A549 (cell line): ENCODE measurements around the gene LMOD1. TPM values are rescaled to one million over a fixed set of nuclear protein-coding genes. Genes with fewer than 3 reads are reported as not detected.
A peak's percentile ranks its signal among the peaks of the same experiment; 100 is the strongest.
"Not testable (repeated sequence)": the region's sequence is repeated elsewhere in the genome, so short reads cannot be mapped to it uniquely, and the experiment has no call there.

ENCODE experiments used
- ATAC-seq, 2 experiments: fragments of 200-7000 bp in 1 of 2; fragments of >200 bp in 1 of 2; cut with Nextera tagmentation in 1 of 2; cut with Tn5 transposase in 1 of 2; 3 replicates each; pipeline versions ENCODE4 v1.8.0 to v1.9.1; 2018 to 2020; ENCODE audit warnings: mild to moderate bottlenecking in 1 of 2, moderate library complexity in 1 of 2
- CTCF ChIA-PET: fragments of 300-600 bp; sonication (Branson Sonifier 250); formaldehyde crosslinking; extraction: SDS; loops from one replicate; lab custom pipeline; 2021; ENCODE audit warnings: antibody characterized with exemption, inconsistent platforms; lab: Yijun Ruan, JAX
- POLR2A ChIA-PET: fragments of 350-600 bp; formaldehyde crosslinking; extraction: SDS; loops from one replicate; lab custom pipeline; 2021; ENCODE audit warnings: antibody characterized with exemption, inconsistent platforms; lab: Yijun Ruan, JAX
- DNase-seq, 2 experiments: peaks; one replicate each; pipeline versions ENCODE4 v3.0.0 to v3.0.0-alpha.2; 2011 to 2016; ENCODE audit warnings: low read depth in 1 of 2, low spot score in 1 of 2
- FAIRE-seq: peaks from 2 replicates; lab custom pipeline; 2011; peaks lifted over from hg19 to GRCh38; lab: Jason Lieb, UNC
- H3K27ac ChIP-seq, 2 experiments: fragments of >200 bp; sonication (Bioruptor Twin); formaldehyde crosslinking; 3 replicates each; pipeline ENCODE4 v1.5.1; 2016 to 2017
- H3K4me1 ChIP-seq: fragments of >200 bp; sonication (Bioruptor Twin); formaldehyde crosslinking; 3 replicates; pipeline ENCODE4 v1.6.1; 2016
- H3K4me2 ChIP-seq: fragments of >200 bp; sonication (Bioruptor Twin); formaldehyde crosslinking; 3 replicates; pipeline ENCODE4 v1.6.1; 2016
- H3K4me3 ChIP-seq: fragments of >200 bp; sonication (Bioruptor Twin); formaldehyde crosslinking; 3 replicates; pipeline ENCODE4 v1.5.1; 2016
- H3K9me3 ChIP-seq: fragments of >200 bp; sonication (Bioruptor Twin); formaldehyde crosslinking; 3 replicates; pipeline ENCODE4 v1.6.1; 2016
- BHLHE40 ChIP-seq: IDR thresholded peaks from 2 replicates; pipeline ENCODE4 v1.6.1; 2012; ENCODE audit warnings: low read depth, low read length, inconsistent platforms
- CBX2 ChIP-seq: fragments of 200-600 bp; sonication (generic); IDR thresholded peaks from 2 replicates; pipeline ENCODE4 v1.6.1; 2016; ENCODE audit warnings: low read depth, mild to moderate bottlenecking, borderline replicate concordance
- CBX8 ChIP-seq: fragments of 200-600 bp; sonication (generic); IDR thresholded peaks from 2 replicates; pipeline ENCODE4 v1.6.1; 2016
- CEBPB ChIP-seq, 2 experiments: fragments of >200 bp in 1 of 2; sonication (Bioruptor Twin) in 1 of 2; formaldehyde crosslinking in 1 of 2; IDR thresholded peaks; 2 replicates each; pipeline ENCODE4 v1.6.1; 2012 to 2016
- CHD2 ChIP-seq: fragments of 150-350 bp; IDR thresholded peaks from 2 replicates; pipeline ENCODE4 v1.6.1; 2014; ENCODE audit warnings: low read length; ENCODE audit not compliant: partially characterized antibody
- CHD4 ChIP-seq: fragments of 200-600 bp; sonication (generic); IDR thresholded peaks from 2 replicates; pipeline ENCODE4 v1.6.1; 2016; ENCODE audit warnings: antibody characterized with exemption, mild to moderate bottlenecking, borderline replicate concordance
- EHF ChIP-seq: fragments of 250-450 bp; sonication (Bioruptor Pico); IDR thresholded peaks from 2 replicates; pipeline ENCODE4 v1.5.0; 2020; ENCODE audit warnings: mild to moderate bottlenecking
- FOXS1 ChIP-seq: fragments of 250-450 bp; sonication (Bioruptor Pico); IDR thresholded peaks from 2 replicates; pipeline ENCODE4 v1.5.0; 2020; ENCODE audit warnings: mild to moderate bottlenecking, moderate library complexity
- KDM5A ChIP-seq: fragments of 200-600 bp; sonication (generic); IDR thresholded peaks from 2 replicates; pipeline ENCODE4 v1.6.1; 2016; ENCODE audit warnings: antibody characterized with exemption, mild to moderate bottlenecking
- NFE2L2 ChIP-seq: fragments of 150-350 bp; conservative IDR thresholded peaks from 2 replicates; pipeline ENCODE4 v1.6.1; 2014; ENCODE audit warnings: low read length
- NPAS2 ChIP-seq: fragments of 250-450 bp; sonication (Bioruptor Pico); IDR thresholded peaks from 2 replicates; pipeline ENCODE4 v1.8.0; 2022; ENCODE audit warnings: mild to moderate bottlenecking, moderate library complexity, borderline replicate concordance
- POLR2A ChIP-seq: IDR thresholded peaks from 2 replicates; pipeline ENCODE4 v1.6.1; 2012; ENCODE audit warnings: mild to moderate bottlenecking, low read length
- POLR2AphosphoS2 ChIP-seq: conservative IDR thresholded peaks from 2 replicates; pipeline ENCODE4 v1.6.1; 2012; ENCODE audit warnings: low read length, improper control_type of control experiment, inconsistent platforms
- RARB ChIP-seq: fragments of 250-450 bp; sonication (Bioruptor Pico); IDR thresholded peaks from 2 replicates; pipeline ENCODE4 v1.8.0; 2021; ENCODE audit warnings: mild to moderate bottlenecking, moderate library complexity
- RCOR1 ChIP-seq: fragments of 150-350 bp; IDR thresholded peaks from 2 replicates; pipeline ENCODE4 v1.6.1; 2014; ENCODE audit warnings: antibody characterized with exemption, low read length, low read depth
- SREBF2 ChIP-seq: fragments of 450-650 bp; IDR thresholded peaks from 2 replicates; pipeline ENCODE4 v1.6.1; 2014; ENCODE audit warnings: mild to moderate bottlenecking, moderate library complexity
- WGBS: methylation state at CpG from one replicate; pipeline ENCODE4 v1.1.6; 2017; ENCODE audit errors: missing lambda C conversion rate; 5-methylcytosine and 5-hydroxymethylcytosine counted together
- polyA plus RNA-seq, 4 experiments: library from polyadenylated mRNA; depleted of rRNA in 3 of 4; stranded (reverse); fragments of >200 nt; fragmentation: RNase III in 1 of 4; extraction: RNeasy Plus Mini Kit Qiagen cat#74134 plus additional on column Dnase treatment in 1 of 4; gene quantifications; 2 replicates in 3 of 4; 3 replicates in 1 of 4; pipeline ENCODE4 v1.2.3, GENCODE V29; 2011 to 2017
- TF ChIP-seq, protein P1 (sequence below): fragments of 250-450 bp; sonication (Bioruptor Pico); IDR thresholded peaks from 2 replicates; pipeline ENCODE4 v1.5.0; 2020; ENCODE audit warnings: low read depth, mild to moderate bottlenecking, moderate library complexity
- TF ChIP-seq, protein P2 (sequence below): fragments of >200 bp; sonication (Bioruptor Twin); formaldehyde crosslinking; IDR thresholded peaks from 3 replicates; pipeline ENCODE4 v1.5.1; 2016
- TF ChIP-seq, protein P3 (sequence below): IDR thresholded peaks from 2 replicates; pipeline ENCODE4 v1.6.1; 2012
- TF ChIP-seq, protein P4 (sequence below): IDR thresholded peaks from 2 replicates; pipeline ENCODE4 v1.6.1; 2012

LMOD1 gene
- polyA plus RNA-seq, 2 of the 4 experiments (the other 2 are of a cell fraction), result not detected

DNA sequence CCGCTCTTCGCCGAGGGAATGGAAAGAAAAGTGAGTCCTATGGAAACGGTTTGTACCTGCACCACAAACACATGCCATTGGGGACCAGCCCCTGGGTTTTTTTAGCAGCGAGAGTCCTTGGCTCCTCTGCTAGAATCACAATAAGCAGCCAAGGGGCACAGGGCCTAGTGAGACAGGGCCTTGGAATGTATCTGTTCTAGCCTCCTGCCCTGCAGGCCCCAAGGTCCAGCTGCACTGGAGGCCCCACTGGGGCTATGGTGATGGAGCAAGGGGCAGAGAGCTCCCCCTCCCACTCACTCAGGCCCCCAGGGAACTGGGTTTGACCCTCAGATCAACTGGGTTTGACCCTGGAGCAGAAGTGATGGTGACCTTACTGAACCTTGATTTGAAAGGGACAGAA, 43.2 kb downstream of the LMOD1 start:
- no peak overlapping the region for H3K4me2 ChIP-seq
- TF ChIP-seq CEBPB (IDR thresholded peaks at IDR 0.05), result no peak
- TF ChIP-seq CBX8, result no peak
- TF ChIP-seq EHF (CRISPR knock-in tag), result no peak
- no peak for TF ChIP-seq SREBF2
- no peak for TF ChIP-seq NFE2L2
- no peak for TF ChIP-seq POLR2AphosphoS2
- TF ChIP-seq, protein P1, sequence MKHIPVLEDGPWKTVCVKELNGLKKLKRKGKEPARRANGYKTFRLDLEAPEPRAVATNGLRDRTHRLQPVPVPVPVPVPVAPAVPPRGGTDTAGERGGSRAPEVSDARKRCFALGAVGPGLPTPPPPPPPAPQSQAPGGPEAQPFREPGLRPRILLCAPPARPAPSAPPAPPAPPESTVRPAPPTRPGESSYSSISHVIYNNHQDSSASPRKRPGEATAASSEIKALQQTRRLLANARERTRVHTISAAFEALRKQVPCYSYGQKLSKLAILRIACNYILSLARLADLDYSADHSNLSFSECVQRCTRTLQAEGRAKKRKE (CRISPR knock-in tag), result no peak
- TF ChIP-seq BHLHE40, result no peak
- no peak for TF ChIP-seq NPAS2 (CRISPR knock-in tag)
- TF ChIP-seq, protein P2, sequence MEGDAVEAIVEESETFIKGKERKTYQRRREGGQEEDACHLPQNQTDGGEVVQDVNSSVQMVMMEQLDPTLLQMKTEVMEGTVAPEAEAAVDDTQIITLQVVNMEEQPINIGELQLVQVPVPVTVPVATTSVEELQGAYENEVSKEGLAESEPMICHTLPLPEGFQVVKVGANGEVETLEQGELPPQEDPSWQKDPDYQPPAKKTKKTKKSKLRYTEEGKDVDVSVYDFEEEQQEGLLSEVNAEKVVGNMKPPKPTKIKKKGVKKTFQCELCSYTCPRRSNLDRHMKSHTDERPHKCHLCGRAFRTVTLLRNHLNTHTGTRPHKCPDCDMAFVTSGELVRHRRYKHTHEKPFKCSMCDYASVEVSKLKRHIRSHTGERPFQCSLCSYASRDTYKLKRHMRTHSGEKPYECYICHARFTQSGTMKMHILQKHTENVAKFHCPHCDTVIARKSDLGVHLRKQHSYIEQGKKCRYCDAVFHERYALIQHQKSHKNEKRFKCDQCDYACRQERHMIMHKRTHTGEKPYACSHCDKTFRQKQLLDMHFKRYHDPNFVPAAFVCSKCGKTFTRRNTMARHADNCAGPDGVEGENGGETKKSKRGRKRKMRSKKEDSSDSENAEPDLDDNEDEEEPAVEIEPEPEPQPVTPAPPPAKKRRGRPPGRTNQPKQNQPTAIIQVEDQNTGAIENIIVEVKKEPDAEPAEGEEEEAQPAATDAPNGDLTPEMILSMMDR, result no peak
- TF ChIP-seq POLR2A, result no peak
- no peak for TF ChIP-seq RCOR1
- TF ChIP-seq CBX2, result no peak
- POLR2A ChIA-PET, result no interaction called here
- peak in 1 of 2 experiments; percentile 17; a peak in 1 of 6 replicates for ATAC-seq
- DNase-seq, result no peak
- H3K4me1 ChIP-seq, result no peaks in the 10 kb centered on the region
- H3K9me3 ChIP-seq, result no peaks in the 10 kb centered on the region
- no peak for FAIRE-seq
- no peak overlapping the region for H3K4me3 ChIP-seq
- WGBS, result 78% methylated on average over 5 of the region's 5 CpGs
- CTCF ChIA-PET, result interaction anchor here (0.7 to 20.2 kb wide), 6 partner anchors 10 to 372 kb away, joined by 3 to 855 read pairs (median 3); partner anchors contain the start of genes RNPEP, SHISA4 and TIMM17A
- no peak overlapping the region for H3K27ac ChIP-seq

DNA sequence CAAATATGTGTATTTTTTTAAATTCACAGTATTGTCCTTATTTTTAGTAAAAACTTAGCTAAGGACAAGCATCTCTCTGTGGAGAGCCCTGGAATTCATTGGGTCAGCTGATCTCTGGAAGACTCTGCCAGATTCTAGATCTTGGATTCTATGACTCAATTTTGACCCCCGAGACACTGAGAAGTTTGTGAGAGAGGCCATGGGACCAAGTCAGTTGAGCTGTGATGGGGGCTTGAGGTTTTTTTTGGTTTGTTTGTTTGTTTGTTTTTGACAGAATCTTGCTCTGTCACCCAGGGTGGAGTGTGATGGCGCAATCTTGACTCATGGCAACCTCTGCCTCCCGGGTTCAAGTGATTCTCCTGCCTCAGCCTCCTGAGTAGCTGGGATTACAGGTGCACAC, 44.1 kb downstream of the LMOD1 start:
- TF ChIP-seq KDM5A (no peak), BHLHE40 (no peak), CEBPB (IDR thresholded peaks at IDR 0.05) (no peak), FOXS1 (CRISPR knock-in tag) (no peak), SREBF2 (no peak), POLR2A (no peak), CHD2 (no peak), RCOR1 (no peak), CBX8 (no peak), RARB (no peak), CHD4 (no peak)
- TF ChIP-seq, protein P3, sequence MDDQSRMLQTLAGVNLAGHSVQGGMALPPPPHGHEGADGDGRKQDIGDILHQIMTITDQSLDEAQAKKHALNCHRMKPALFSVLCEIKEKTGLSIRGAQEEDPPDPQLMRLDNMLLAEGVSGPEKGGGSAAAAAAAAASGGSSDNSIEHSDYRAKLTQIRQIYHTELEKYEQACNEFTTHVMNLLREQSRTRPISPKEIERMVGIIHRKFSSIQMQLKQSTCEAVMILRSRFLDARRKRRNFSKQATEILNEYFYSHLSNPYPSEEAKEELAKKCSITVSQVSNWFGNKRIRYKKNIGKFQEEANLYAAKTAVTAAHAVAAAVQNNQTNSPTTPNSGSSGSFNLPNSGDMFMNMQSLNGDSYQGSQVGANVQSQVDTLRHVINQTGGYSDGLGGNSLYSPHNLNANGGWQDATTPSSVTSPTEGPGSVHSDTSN, result no peak
- TF ChIP-seq, protein P4, sequence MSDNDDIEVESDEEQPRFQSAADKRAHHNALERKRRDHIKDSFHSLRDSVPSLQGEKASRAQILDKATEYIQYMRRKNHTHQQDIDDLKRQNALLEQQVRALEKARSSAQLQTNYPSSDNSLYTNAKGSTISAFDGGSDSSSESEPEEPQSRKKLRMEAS, result no peak
- TF ChIP-seq, protein P2, result no peak
- TF ChIP-seq, protein P1 (CRISPR knock-in tag), result no peak
- POLR2A ChIA-PET, result no interaction called here
- DNase-seq (no peak), ATAC-seq (no peak), FAIRE-seq (no peak)
- no peak overlapping the region for H3K27ac ChIP-seq
- no peaks in the 10 kb centered on the region for H3K9me3 ChIP-seq
- no peak overlapping the region for H3K4me3 ChIP-seq
- H3K4me1 ChIP-seq, result no peaks in the 10 kb centered on the region
- CTCF ChIA-PET, result interaction anchor here (1.0 to 20.2 kb wide), 5 partner anchors 9 to 228 kb away, joined by 3 to 855 read pairs (median 3); partner anchors contain the start of genes RNPEP and SHISA4
- WGBS, result 82% methylated on average over 3 of the region's 3 CpGs
- H3K4me2 ChIP-seq, result no peak overlapping the region

DNA sequence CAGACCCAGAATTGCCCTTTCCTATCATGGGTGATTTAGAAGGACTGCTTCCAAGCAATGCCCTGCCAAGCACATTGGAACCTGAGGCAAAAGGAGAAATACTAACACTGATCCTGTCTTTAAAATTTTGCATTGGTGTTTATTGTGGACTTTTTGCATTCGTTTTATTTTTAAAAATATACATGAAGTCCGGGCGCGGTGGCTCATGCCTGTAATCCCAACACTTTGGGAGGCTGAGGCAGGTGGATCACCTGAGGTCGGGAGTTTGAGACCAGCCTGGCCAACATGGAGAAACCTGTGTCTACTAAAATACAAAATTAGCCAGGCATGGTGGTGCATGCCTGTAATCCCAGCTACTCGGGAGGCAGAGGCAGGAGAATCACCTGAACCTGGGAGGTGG, 45.3 kb downstream of the LMOD1 start:
- ATAC-seq, H3K27ac ChIP-seq, H3K9me3 ChIP-seq, FAIRE-seq, POLR2A ChIA-PET, H3K4me3 ChIP-seq, H3K4me2 ChIP-seq, H3K4me1 ChIP-seq, DNase-seq: not testable (repeated sequence)
- 64% methylated on average over 6 of the region's 6 CpGs for WGBS
- CTCF ChIA-PET, result interaction anchor here (1.0 to 17.1 kb wide), 4 partner anchors 11 to 230 kb away, joined by 3 to 855 read pairs (median 214); partner anchors contain the start of genes RNPEP and TIMM17A
